SK-N-SH (cell line): Measurements from ENCODE around the gene MGME1.

Experiments
- CHD2 ChIP-seq: fragments of 150-350 bp; IDR thresholded peaks from 2 replicates; pipeline ENCODE4 v1.6.1; 2018; ENCODE audit warnings: low read length; ENCODE audit not compliant: partially characterized antibody
- CTCF ChIP-seq: fragments of 200-600 bp; sonication (generic); IDR thresholded peaks from 2 replicates; pipeline ENCODE4 v1.6.1; 2017; ENCODE audit warnings: antibody characterized with exemption, mild to moderate bottlenecking, moderate library complexity
- EP300 ChIP-seq, 2 experiments: IDR thresholded peaks; 2 replicates each; pipeline versions ENCODE4 v1.4.0 to v1.6.1; 2012; ENCODE audit warnings: borderline replicate concordance in 1 of 2, low read depth in 1 of 2, low read length in 1 of 2
- PBX3 ChIP-seq: IDR thresholded peaks from 2 replicates; pipeline ENCODE4; 2012
- RAD21 ChIP-seq: IDR thresholded peaks from 2 replicates; pipeline ENCODE4 v1.6.1; 2012; ENCODE audit warnings: mild to moderate bottlenecking, low read length
- RCOR1 ChIP-seq: fragments of 150-350 bp; IDR thresholded peaks from 2 replicates; pipeline ENCODE4 v1.6.1; 2017; ENCODE audit warnings: antibody characterized with exemption, low read length
- USF2 ChIP-seq: fragments of 150-350 bp; IDR thresholded peaks from 2 replicates; pipeline ENCODE4 v1.6.1; 2017; ENCODE audit warnings: antibody characterized with exemption, low read length, low read depth, borderline replicate concordance
- YY1 ChIP-seq: IDR thresholded peaks from 2 replicates; pipeline ENCODE4 v1.4.0; 2012; ENCODE audit warnings: low read depth, mild to moderate bottlenecking
- ZBTB33 ChIP-seq: IDR thresholded peaks from 2 replicates; pipeline ENCODE4 v1.4.0; 2012; ENCODE audit warnings: low read depth, borderline replicate concordance

- no peak for TF ChIP-seq ZBTB33
- no peak for TF ChIP-seq RCOR1
- TF ChIP-seq EP300 (IDR thresholded peaks at IDR 0.05; ENCODE audit: borderline replicate concordance in 1 of 2, low read depth in 1 of 2, low read length in 1 of 2): no peak
- TF ChIP-seq PBX3: no peak
- no peak for TF ChIP-seq CTCF
- TF ChIP-seq USF2: no peak
- TF ChIP-seq CHD2: no peak
- no peak for TF ChIP-seq RAD21
- TF ChIP-seq YY1: no peak
Observed at GRCh38 chr20:18011951-18012645, 43.3 kb downstream of the MGME1 start.
